Stimulated activated CD8-positive, alpha-beta memory T cell treated with anti-CD3 and anti-CD28 coated beads, Interleukin-15, amount 100 ng/mL, for 48 hours (primary cell): Measurements from ENCODE around the gene SNX1.

Experiments used
- DNase-seq, 2 donors: peaks; one replicate each; pipeline ENCODE4 v3.0.0-alpha.2; 2020; ENCODE audit warnings: low read depth in 2 of 2

SNX1 gene

GRCh38 chr15:64146041-64146440 is 50.3 kb downstream of the SNX1 start:
- no peak for DNase-seq

- DNase-seq, result no peak
Measured at GRCh38 chr15:64146520-64146884, 50.7 kb downstream of the SNX1 start.

DNA sequence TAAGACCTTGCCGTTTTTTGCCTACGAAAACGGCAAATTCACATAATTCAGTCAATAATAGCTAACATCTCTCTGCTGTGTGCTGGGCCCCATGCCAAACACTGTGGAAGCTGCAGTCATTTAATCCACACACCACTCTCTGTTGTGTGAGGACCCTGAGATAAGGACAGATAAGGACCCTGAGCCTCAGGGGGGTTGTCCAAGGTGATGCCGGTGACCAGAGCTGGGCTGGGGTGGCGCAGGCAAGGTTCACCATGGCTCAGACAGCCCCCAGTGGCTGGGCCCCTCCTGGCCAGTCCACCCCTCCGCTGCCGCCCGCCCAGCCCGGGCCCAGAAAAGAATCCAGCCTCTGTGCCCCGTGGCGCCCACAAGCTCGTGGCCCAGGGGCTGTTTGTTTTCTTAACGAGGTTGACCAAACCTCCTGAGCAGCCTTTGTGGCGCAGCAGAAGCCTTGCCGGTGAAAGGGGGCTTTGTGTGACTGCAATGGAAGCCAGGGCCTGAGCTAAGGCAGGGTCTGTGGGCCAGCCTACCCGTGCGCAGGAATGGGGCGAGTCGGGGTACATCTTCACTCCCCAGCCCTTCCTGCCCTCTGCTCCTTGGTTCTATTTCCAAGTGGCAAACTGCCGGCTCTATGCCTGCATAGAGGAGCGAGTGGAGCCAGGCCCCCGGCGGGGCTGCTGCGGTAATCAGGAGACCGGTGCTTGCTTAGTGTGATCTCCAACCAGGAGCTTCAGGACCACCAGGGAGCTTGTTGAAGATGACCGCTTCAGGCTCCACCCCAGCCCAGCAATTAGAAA is 51.3 kb downstream of the SNX1 start:
- DNase-seq, result no peak

DNA sequence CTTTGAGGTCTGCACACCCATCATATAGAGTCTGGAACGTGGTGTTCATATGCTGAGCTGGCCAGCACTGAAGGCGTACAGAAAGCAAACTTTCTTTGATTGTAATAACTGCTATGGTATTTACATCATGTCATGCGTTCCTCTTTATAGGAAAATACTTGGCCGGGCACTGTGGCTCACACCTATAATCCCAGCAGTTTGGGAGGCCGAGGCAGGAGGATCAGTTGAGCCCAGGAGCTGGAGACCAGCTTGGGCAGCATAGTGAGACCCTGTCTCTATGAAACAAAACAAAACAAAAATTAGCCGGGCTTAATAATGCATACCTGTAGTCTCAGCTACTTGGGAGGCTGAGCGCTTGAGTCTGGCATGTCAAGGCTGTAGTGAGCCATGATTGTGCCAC is 52.4 kb downstream of the SNX1 start:
- DNase-seq, result no peak

GRCh38 chr15:64148581-64148980 is 52.8 kb downstream of the SNX1 start:
- DNase-seq, result no peak

DNA sequence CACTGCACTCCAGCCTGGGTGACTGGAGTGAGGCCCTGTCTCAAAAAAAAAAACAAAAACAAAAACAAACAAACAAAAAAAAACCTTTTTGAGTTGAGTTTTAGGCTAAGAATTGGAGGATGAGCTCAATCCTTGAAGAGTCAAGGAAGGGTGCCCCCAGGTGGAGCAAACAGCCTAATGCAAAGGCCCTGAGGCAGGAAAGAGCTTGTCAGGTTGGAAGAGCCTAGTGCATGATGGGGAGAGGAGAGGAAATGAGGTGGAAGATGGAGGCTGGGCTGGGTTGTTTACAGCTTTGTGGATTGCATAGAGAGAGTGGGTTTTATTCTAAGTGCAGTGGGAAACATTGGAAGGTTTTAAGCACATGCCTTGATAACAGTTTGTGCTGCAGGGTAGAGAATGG is 53.6 kb downstream of the SNX1 start:
- DNase-seq, result no peak

DNA sequence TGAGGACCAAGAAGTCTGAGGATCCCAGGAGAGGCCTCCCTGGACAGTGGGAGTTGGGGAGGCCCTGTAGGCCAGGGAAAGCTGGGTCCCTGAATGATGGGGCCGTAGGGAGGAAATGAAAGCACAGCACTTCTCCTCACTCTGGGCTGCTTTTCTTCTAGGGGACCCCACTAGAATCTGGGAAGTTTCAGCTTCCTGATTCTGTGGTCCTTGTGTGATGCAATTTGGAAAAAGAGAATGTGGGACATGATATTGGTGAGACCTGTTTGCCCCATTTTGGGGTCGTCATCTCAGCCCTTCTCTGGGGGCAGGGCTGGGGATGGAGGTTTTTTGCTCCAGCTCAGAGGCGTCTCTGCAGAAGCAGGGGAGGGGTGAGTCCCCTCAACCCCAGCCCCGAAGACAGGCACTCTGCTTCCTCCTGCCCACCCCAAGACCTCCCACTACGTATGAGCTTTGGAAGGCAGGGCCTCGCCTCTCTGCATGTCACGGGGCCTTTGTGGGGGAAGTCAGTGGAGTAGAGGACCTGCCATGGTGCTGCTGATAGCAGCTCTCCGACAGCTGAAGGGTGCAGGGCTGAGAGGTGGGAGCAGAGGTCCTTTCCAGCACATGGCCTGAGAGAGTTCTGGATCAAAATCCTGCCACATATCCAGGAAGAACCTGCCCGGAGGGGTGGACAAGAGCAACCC is 54.3 kb downstream of the SNX1 start:
- DNase-seq, result no peak

GRCh38 chr15:64151727-64152506 is 56.1 kb downstream of the SNX1 start, which contains the start of gene SNX22:
SNX22 (plus strand) TSS chr15:64151731; CDS start chr15:64151776, 45 bp downstream.
- no peak for DNase-seq

- no peak for DNase-seq
Measured at GRCh38 chr15:64152507-64153387, 57.0 kb downstream of the SNX1 start.

- peak; percentile 82 to 83 for DNase-seq
Measured at GRCh38 chr15:64153480-64154367, 57.9 kb downstream of the SNX1 start.

- DNase-seq, result no peak
Measured at GRCh38 chr15:64155802-64156651, 60.2 kb downstream of the SNX1 start.

- no peak for DNase-seq
Measured at GRCh38 chr15:64156652-64157331, 61.0 kb downstream of the SNX1 start.

DNA sequence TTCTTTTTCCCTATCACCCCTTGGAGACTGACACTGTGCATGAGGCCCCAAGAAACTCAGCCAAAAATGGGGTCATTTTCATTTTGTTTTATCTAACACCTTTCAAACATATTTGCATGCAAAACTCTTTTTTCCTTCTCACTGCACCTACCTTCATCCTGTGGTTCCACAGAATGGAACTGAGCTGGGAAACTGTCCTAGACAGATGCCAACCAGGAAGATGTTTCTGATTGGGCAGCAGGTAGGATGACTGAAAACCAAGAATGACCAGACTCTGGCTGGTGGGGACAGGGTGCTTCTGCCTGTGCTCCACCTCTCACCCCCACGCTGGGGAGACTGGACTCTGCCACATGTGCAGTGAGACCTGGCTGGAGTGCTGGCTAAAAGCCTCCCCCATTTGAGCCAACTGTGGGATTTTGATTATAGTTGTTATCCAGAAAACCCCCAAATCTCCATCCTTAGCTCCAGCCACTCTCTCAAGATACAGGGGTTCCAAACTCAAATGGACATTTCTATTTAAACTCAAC is 61.9 kb downstream of the SNX1 start:
- DNase-seq, result no peak

- no peak for DNase-seq
Measured at GRCh38 chr15:64158363-64159134, 62.8 kb downstream of the SNX1 start.

GRCh38 chr15:64161688-64162477 is 66.1 kb downstream of the SNX1 start:
- no peak for DNase-seq

GRCh38 chr15:64162478-64162868 is 66.7 kb downstream of the SNX1 start:
- no peak for DNase-seq
